GM13977 (cell line): Measurements from ENCODE around the gene ALX4.

ENCODE experiments used
- DNase-seq: peaks from one replicate; pipeline ENCODE4 v3.0.0; 2012; ENCODE audit warnings: low spot score
- CTCF ChIP-seq: IDR thresholded peaks from 2 replicates; pipeline ENCODE4 v1.5.1; 2012; ENCODE audit warnings: mild to moderate bottlenecking, control low read depth; ENCODE audit not compliant: insufficient read depth; ENCODE audit errors: extremely low read depth, missing control alignments
- in situ Hi-C: fragments of 300-500 bp; cut with MboI; formaldehyde crosslinking; loops from one replicate; pipeline ENCODE4 v1.12.0; 2022; ENCODE audit warnings: low sequenced_read_pairs, low pct_unique_long_range_greater_than_20kb, mixed read lengths, inconsistent platforms; ENCODE audit not compliant: unreplicated experiment

ALX4 gene

GRCh38 chr11:44319552-44320288 is 9.8 kb upstream of the ALX4 start:
- TF ChIP-seq CTCF = no peak
- no peak for DNase-seq
- in situ Hi-C loops = no loop called here

- DNase-seq = no peak
- in situ Hi-C loops = no loop called here
- no peak for TF ChIP-seq CTCF
Observed at GRCh38 chr11:44319170-44319551, 9.2 kb upstream of the ALX4 start.

GRCh38 chr11:44318369-44318768 is 8.4 kb upstream of the ALX4 start:
- no peak for DNase-seq
- in situ Hi-C loops = no loop called here
- TF ChIP-seq CTCF = no peak

- no peak for TF ChIP-seq CTCF
- DNase-seq = no peak
Observed at GRCh38 chr11:44316659-44317240, 6.8 kb upstream of the ALX4 start.

GRCh38 chr11:44315947-44316658 is 6.2 kb upstream of the ALX4 start:
- in situ Hi-C loops = no loop called here
- no peak for TF ChIP-seq CTCF
- DNase-seq = no peak

More at GRCh38 chr11:44316659-44317240, 6.8 kb upstream of the ALX4 start:
- in situ Hi-C loops = no loop called here

- in situ Hi-C loops = no loop called here
- no peak for DNase-seq
- no peak for TF ChIP-seq CTCF
Observed at GRCh38 chr11:44314733-44315132, 4.8 kb upstream of the ALX4 start.
